ENCODE measurements around the gene LTB4R2. TPM values are rescaled to one million over a fixed set of nuclear protein-coding genes. Genes with fewer than 3 reads are reported as not detected.

LTB4R2 gene
- total RNA-seq, 1 experiment from 2014 or later = 12.9 TPM

GRCh38 chr14:24330973-24331674 lies 21.2 kb downstream of the LTB4R2 start:
- no peaks in the 10 kb centered on the region for H3K9me3 Mint-ChIP-seq
- no peaks in the 10 kb centered on the region for H3K36me3 Mint-ChIP-seq
- no peak for TF ChIP-seq ATF2 (CRISPR knock-in tag; IDR thresholded peaks at IDR 0.05; ENCODE audit: borderline replicate concordance, low read depth)
- TF ChIP-seq ZNF263 (CRISPR knock-in tag; IDR thresholded peaks at IDR 0.05; ENCODE audit: low read depth) = 0 out of 2 replicates have a peak, but pooled peaks have one; percentile 56
- ChIA-PET CTCF (interaction anchor here (1.0 to 17.1 kb wide), 10 partner anchors 15 to 106 kb away, joined by 3 to 518 read pairs (median 36); partner anchors contain the start of genes CBLN3, CIDEB, DHRS1 and KHNYN), POLR2A (interaction anchor here (1.2 to 1.9 kb wide), 3 partner anchors 89 to 105 kb away, joined by 3 to 7 read pairs (median 4); partner anchors contain the start of gene TINF2)
- H3K4me1 Mint-ChIP-seq = peaks cover 23% of the 10 kb centered on the region
- no peak overlapping the region for H3K4me3 Mint-ChIP-seq
- DNase-seq (ENCODE audit: low spot score) (no peak), ATAC-seq (no peak)
- peaks cover 91% of the 10 kb centered on the region for H3K27me3 Mint-ChIP-seq (ENCODE audit: low read depth)
- H3K27ac Mint-ChIP-seq = no peak overlapping the region

GRCh38 chr14:24331731-24332267 lies 21.9 kb downstream of the LTB4R2 start:
- Mint-ChIP-seq H3K27ac (no peak overlapping the region), H3K27me3 (ENCODE audit: low read depth) (peaks cover 91% of the 10 kb centered on the region), H3K36me3 (no peaks in the 10 kb centered on the region), H3K9me3 (no peaks in the 10 kb centered on the region), H3K4me1 (peaks cover 24% of the 10 kb centered on the region), H3K4me3 (peak overlapping the region; percentile 78)
- peak; percentile 3 for ATAC-seq
- ChIA-PET POLR2A (interaction anchor here (0.5 to 2.5 kb wide), 5 partner anchors 89 to 110 kb away, joined by 3 to 9 read pairs (median 4); partner anchors contain the start of genes CBLN3, KHNYN and TINF2), CTCF (interaction anchor here (0.7 to 17.1 kb wide), 27 partner anchors 10 to 273 kb away, joined by 3 to 518 read pairs (median 16); partner anchors contain the start of genes CBLN3, CHMP4A, CIDEB and DHRS1)
- TF ChIP-seq NFE2L1 (CRISPR knock-in tag; IDR thresholded peaks at IDR 0.05) = no peak
- TF ChIP-seq MAX (CRISPR knock-in tag; IDR thresholded peaks at IDR 0.05) = no peak
- DNase-seq (ENCODE audit: low spot score) = peak; percentile 44

- Mint-ChIP-seq H3K36me3 (no peaks in the 10 kb centered on the region), H3K4me1 (peaks cover 24% of the 10 kb centered on the region), H3K27ac (no peak overlapping the region), H3K27me3 (ENCODE audit: low read depth) (peaks cover 92% of the 10 kb centered on the region), H3K4me3 (peak overlapping the region; percentile 78), H3K9me3 (no peaks in the 10 kb centered on the region)
- POLR2A ChIA-PET = interaction anchor here (0.5 to 2.5 kb wide), 5 partner anchors 90 to 109 kb away, joined by 3 to 9 read pairs (median 4); partner anchors contain the start of genes CBLN3, KHNYN and TINF2
- ATAC-seq (peak; percentile 72), DNase-seq (ENCODE audit: low spot score) (peak; percentile 82)
- CTCF ChIA-PET = interaction anchor here (0.7 to 17.1 kb wide), 31 partner anchors 10 to 274 kb away, joined by 3 to 518 read pairs (median 7); partner anchors contain the start of genes CBLN3, CHMP4A, CIDEB and DHRS1
- TF ChIP-seq MXD4 (CRISPR knock-in tag; IDR thresholded peaks at IDR 0.05; ENCODE audit: borderline replicate concordance) (no peak), GTF2I (CRISPR knock-in tag; conservative IDR thresholded peaks at IDR 0.05) (no peak), ZNF416 (CRISPR knock-in tag; IDR thresholded peaks at IDR 0.05) (no peak), NFATC4 (CRISPR knock-in tag; IDR thresholded peaks at IDR 0.05) (no peak), NR2C2 (CRISPR knock-in tag; IDR thresholded peaks at IDR 0.05) (peak; percentile 81), TEAD1 (CRISPR knock-in tag; IDR thresholded peaks at IDR 0.05) (peak; percentile 99), SOX15 (CRISPR knock-in tag; IDR thresholded peaks at IDR 0.05) (no peak), ARID4B (CRISPR knock-in tag; IDR thresholded peaks at IDR 0.05; ENCODE audit: borderline replicate concordance) (peak; percentile 100), ZNF219 (CRISPR knock-in tag; IDR thresholded peaks at IDR 0.05; ENCODE audit: borderline replicate concordance) (peak; percentile 95; the same call in 1 of the 2 replicates), USF1 (CRISPR knock-in tag; IDR thresholded peaks at IDR 0.05) (peak; percentile 86), ETV6 (CRISPR knock-in tag; IDR thresholded peaks at IDR 0.05) (peak; percentile 95), ZSCAN18 (CRISPR knock-in tag; IDR thresholded peaks at IDR 0.05) (no peak), ZNF232 (CRISPR knock-in tag; IDR thresholded peaks at IDR 0.05) (peak; percentile 46; the same call in 1 of the 2 replicates), FOXJ3 (CRISPR knock-in tag; IDR thresholded peaks at IDR 0.05; ENCODE audit: borderline replicate concordance) (peak; percentile 94), PRRX2 (CRISPR knock-in tag; IDR thresholded peaks at IDR 0.05) (no peak)
Measured at GRCh38 chr14:24332268-24332993, 22.5 kb downstream of the LTB4R2 start.

Measured in WTC11 (cell line).